ENCODE measurements around the gene PRRC2A.

PRRC2A gene

DNA sequence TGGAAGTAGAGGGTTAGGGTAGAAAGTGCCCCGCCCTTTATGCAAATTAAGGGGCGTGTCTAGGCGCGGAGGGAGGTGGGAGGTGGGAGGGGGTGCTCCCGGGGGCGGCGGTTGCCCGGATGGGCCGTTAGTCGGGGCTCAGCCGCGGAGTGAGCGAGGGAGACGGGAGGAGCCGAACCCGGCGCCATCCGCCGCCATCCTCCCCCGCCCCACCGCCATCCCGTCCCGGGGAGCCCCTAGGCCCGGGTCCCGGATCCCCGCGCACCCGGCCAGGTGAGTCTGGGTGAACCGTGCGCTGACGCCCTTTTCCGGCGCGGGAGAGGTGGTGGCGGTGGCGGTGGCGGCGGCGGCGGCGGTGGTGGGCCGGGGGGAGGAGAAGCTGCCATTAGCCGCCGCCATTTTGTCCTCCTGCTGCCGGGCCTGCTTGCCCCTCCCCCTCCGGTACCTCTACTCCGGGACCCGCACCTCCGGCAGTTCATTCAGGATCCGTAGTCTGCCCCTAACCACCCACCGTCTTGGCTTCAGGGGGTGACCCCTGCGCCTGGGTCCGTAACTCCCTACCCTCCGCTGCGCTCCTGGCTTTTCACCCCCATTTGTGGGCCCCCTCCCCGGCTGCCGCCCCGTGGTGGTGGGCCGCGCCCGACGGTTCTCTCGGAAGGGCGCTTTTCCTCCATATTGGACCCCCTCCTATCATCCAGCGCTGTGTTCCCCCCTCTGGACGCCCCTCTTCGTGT, at the start of gene PRRC2A:
TSS of gene PRRC2A (plus strand) at position 130 of the 734 bp plus-strand sequence. CDS start 2,075 bp downstream, outside the sequence.
- DNase-seq (ENCODE audit: low spot score): peak; percentile 96

- DNase-seq (ENCODE audit: low spot score): no peak
Measured at GRCh38 chr6:31572041-31572911, 48.2 kb upstream of the PRRC2A start, which contains the start of gene LTA. Gene LTA, plus strand, starts transcription at chr6:31572289. Its CDS starts 454 bp downstream, at chr6:31572743.

DNA sequence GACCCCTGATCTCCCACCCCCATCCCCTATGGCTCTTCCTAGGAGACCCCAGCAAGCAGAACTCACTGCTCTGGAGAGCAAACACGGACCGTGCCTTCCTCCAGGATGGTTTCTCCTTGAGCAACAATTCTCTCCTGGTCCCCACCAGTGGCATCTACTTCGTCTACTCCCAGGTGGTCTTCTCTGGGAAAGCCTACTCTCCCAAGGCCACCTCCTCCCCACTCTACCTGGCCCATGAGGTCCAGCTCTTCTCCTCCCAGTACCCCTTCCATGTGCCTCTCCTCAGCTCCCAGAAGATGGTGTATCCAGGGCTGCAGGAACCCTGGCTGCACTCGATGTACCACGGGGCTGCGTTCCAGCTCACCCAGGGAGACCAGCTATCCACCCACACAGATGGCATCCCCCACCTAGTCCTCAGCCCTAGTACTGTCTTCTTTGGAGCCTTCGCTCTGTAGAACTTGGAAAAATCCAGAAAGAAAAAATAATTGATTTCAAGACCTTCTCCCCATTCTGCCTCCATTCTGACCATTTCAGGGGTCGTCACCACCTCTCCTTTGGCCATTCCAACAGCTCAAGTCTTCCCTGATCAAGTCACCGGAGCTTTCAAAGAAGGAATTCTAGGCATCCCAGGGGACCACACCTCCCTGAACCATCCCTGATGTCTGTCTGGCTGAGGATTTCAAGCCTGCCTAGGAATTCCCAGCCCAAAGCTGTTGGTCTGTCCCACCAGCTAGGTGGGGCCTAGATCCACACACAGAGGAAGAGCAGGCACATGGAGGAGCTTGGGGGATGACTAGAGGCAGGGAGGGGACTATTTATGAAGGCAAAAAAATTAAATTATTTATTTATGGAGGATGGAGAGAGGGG, 47.0 kb upstream of the PRRC2A start:
- no peak for DNase-seq (ENCODE audit: low spot score)

DNA sequence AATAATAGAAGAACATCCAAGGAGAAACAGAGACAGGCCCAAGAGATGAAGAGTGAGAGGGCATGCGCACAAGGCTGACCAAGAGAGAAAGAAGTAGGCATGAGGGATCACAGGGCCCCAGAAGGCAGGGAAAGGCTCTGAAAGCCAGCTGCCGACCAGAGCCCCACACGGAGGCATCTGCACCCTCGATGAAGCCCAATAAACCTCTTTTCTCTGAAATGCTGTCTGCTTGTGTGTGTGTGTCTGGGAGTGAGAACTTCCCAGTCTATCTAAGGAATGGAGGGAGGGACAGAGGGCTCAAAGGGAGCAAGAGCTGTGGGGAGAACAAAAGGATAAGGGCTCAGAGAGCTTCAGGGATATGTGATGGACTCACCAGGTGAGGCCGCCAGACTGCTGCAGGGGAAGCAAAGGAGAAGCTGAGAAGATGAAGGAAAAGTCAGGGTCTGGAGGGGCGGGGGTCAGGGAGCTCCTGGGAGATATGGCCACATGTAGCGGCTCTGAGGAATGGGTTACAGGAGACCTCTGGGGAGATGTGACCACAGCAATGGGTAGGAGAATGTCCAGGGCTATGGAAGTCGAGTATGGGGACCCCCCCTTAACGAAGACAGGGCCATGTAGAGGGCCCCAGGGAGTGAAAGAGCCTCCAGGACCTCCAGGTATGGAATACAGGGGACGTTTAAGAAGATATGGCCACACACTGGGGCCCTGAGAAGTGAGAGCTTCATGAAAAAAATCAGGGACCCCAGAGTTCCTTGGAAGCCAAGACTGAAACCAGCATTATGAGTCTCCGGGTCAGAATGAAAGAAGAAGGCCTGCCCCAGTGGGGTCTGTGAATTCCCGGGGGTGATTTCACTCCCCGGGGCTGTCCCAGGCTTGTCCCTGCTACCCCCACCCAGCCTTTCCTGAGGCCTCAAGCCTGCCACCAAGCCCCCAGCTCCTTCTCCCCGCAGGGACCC, 46.1 kb upstream of the PRRC2A start:
- no peak for DNase-seq (ENCODE audit: low spot score)

- DNase-seq (ENCODE audit: low spot score): no peak
Measured at GRCh38 chr6:31575335-31575901, 45.1 kb upstream of the PRRC2A start, which contains the start of gene TNF. Gene TNF, plus strand, starts transcription at chr6:31575565. Its CDS starts 177 bp downstream, at chr6:31575742.

- DNase-seq (ENCODE audit: low spot score): no peak
Measured at GRCh38 chr6:31575952-31576685, 44.4 kb upstream of the PRRC2A start.

DNA sequence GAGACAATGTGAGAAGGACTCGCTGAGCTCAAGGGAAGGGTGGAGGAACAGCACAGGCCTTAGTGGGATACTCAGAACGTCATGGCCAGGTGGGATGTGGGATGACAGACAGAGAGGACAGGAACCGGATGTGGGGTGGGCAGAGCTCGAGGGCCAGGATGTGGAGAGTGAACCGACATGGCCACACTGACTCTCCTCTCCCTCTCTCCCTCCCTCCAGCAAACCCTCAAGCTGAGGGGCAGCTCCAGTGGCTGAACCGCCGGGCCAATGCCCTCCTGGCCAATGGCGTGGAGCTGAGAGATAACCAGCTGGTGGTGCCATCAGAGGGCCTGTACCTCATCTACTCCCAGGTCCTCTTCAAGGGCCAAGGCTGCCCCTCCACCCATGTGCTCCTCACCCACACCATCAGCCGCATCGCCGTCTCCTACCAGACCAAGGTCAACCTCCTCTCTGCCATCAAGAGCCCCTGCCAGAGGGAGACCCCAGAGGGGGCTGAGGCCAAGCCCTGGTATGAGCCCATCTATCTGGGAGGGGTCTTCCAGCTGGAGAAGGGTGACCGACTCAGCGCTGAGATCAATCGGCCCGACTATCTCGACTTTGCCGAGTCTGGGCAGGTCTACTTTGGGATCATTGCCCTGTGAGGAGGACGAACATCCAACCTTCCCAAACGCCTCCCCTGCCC, 43.5 kb upstream of the PRRC2A start:
- no peak for DNase-seq (ENCODE audit: low spot score)

- no peak for DNase-seq (ENCODE audit: low spot score)
Measured at GRCh38 chr6:31577579-31577966, 42.9 kb upstream of the PRRC2A start.

GRCh38 chr6:31578184-31579118, 42.1 kb upstream of the PRRC2A start:
- no peak for DNase-seq (ENCODE audit: low spot score)

DNA sequence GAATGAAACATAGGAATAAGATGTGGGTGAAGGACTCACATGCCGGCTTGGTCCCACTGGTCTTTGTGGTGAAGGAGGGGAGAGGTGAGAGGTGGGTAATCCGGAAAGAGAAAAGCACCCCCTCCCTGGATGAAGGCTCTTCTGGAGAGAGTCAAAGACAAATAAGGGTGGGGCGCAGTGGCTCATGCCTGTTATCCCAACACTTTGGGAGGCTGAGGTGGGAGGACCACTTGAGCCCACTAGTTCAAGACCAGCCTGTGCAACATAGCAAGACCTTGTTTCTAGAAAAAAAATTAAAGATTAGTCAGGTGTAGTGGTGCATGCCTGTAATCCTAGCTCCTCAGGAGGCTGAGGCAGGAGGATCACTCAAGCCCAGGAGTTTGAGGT, 41.4 kb upstream of the PRRC2A start:
- DNase-seq (ENCODE audit: low spot score): no peak

DNA sequence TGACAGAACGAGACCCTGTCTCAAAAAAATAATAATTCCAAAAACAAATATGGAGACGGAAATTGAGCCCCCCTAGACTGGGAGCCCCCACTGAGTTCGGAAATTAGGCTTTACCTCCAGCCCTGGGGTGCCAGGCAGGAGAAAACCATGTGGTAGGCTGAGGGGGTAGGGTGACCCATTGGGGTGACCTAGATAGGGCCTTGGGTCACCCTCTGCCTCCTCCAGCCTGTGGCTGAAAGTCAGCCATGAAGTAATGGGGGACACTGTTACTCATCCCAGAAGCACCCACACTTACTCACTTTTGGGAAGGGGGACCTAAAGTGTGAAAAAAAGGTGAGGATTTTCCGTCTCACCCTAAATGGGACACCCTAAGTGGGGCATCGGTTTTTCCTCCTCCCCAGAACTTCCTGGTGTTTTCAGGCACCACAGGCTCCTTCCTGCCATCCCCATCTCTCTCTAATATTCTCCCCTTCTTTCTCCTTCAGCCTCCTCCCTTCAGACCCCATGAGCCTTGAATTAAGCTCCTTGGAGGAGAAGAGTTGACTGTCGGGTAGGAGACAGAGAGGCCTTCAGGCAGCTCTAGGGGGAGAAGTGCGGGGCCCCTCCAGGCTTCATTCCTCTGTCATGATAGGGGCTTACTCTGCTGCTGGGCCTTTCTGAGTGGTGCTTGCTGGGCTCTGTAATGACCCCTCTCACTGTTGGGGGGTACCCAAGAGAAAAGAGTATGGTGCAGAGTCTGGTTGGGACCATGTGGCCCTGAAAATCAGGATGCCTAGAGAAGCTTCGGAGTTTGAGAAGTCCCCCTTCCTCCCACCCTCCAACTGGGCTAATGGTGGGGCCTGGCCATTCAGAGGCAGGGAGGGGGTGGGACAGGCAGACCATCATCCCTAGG, 40.7 kb upstream of the PRRC2A start:
- DNase-seq (ENCODE audit: low spot score): no peak

DNA sequence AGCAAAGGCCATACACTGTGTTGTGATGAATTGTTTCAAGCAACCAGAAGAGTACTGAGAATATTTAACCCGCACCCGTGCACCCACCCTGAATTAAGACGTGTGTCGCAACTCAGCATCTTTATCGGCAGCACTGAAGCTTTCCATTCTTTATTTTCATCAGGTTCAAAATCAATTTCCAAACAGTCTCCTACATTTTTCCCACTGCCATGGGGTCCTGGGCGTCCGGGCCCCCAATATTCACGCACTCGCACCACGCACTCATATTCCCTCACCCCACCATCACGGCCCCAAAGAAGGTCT, 40.1 kb upstream of the PRRC2A start:
- no peak for DNase-seq (ENCODE audit: low spot score)

- DNase-seq (ENCODE audit: low spot score): peak; percentile 95
Measured at GRCh38 chr6:31580807-31581433, 39.6 kb upstream of the PRRC2A start.

- no peak for DNase-seq (ENCODE audit: low spot score)
Measured at GRCh38 chr6:31581434-31582229, 38.9 kb upstream of the PRRC2A start.

- no peak for DNase-seq (ENCODE audit: low spot score)
Measured at GRCh38 chr6:31582230-31582643, 38.3 kb upstream of the PRRC2A start, which contains the start of gene LTB. Gene LTB, minus strand, starts transcription at chr6:31582424. Its CDS starts 7 bp downstream, at chr6:31582417.

DNA sequence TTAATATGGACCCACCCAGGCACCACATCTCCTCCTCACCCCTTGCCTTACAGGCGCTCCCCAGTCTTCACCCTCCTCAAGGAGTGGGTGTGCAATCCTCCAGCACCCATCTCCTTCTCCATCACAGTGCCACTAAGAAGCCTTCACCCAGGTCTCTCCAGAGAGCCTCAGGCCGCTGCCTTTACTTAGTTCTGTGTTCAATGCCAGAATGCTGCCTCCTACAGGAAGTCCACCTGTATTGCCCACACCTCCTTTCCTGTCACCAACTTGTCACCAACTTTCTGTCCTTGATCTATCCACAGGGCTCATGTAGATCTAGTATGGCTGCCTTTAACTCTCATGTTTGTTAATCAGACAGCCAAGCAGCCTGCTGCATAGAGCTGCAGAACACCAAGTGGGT, 35.0 kb upstream of the PRRC2A start:
- peak; percentile 58 for DNase-seq (ENCODE audit: low spot score)

All from iPS-NIHi11 (cell line).